ENCODE measurements around the gene PTGES2. TPM values are rescaled to one million over a fixed set of nuclear protein-coding genes. Genes with fewer than 3 reads are reported as not detected.

PTGES2 gene
- total RNA-seq, 1 donor from 2014 or later: 60.4 TPM

GRCh38 chr9:128124873-128125579 is 2.5 kb downstream of the PTGES2 start:
- TF ChIP-seq CTCF (IDR thresholded peaks at IDR 0.05; ENCODE audit: unreplicated experiment): peak; percentile 57
- H3K4me3 Mint-ChIP-seq (ENCODE audit: low read depth): peak overlapping the region; percentile 41
- peaks cover 4% of the 10 kb centered on the region for H3K36me3 Mint-ChIP-seq (ENCODE audit: insufficient read depth)
- peak; percentile 37 for DNase-seq (ENCODE audit: low spot score, unreplicated experiment)
- H3K9me3 Mint-ChIP-seq (ENCODE audit: low read depth): peaks cover 5% of the 10 kb centered on the region
- peaks cover 7% of the 10 kb centered on the region for H3K4me1 Mint-ChIP-seq (ENCODE audit: low read depth)
- peaks cover 3% of the 10 kb centered on the region for H3K27me3 Mint-ChIP-seq
- no peak overlapping the region for H3K27ac Mint-ChIP-seq

GRCh38 chr9:128124451-128124850 is 3.1 kb downstream of the PTGES2 start:
- H3K9me3 Mint-ChIP-seq (ENCODE audit: low read depth): peaks cover 3% of the 10 kb centered on the region
- H3K27me3 Mint-ChIP-seq: peaks cover 3% of the 10 kb centered on the region
- no peak for TF ChIP-seq CTCF (IDR thresholded peaks at IDR 0.05; ENCODE audit: unreplicated experiment)
- no peak overlapping the region for H3K27ac Mint-ChIP-seq
- no peak overlapping the region for H3K4me3 Mint-ChIP-seq (ENCODE audit: low read depth)
- peaks cover 4% of the 10 kb centered on the region for H3K36me3 Mint-ChIP-seq (ENCODE audit: insufficient read depth)
- peaks cover 7% of the 10 kb centered on the region for H3K4me1 Mint-ChIP-seq (ENCODE audit: low read depth)
- DNase-seq (ENCODE audit: low spot score, unreplicated experiment): no peak

- Mint-ChIP-seq H3K4me1 (ENCODE audit: low read depth) (peaks cover 7% of the 10 kb centered on the region), H3K36me3 (ENCODE audit: insufficient read depth) (peaks cover 4% of the 10 kb centered on the region), H3K27me3 (no peaks in the 10 kb centered on the region), H3K9me3 (ENCODE audit: low read depth) (no peaks in the 10 kb centered on the region), H3K27ac (no peak overlapping the region), H3K4me3 (ENCODE audit: low read depth) (no peak overlapping the region)
- DNase-seq (ENCODE audit: low spot score, unreplicated experiment): no peak
- TF ChIP-seq CTCF (IDR thresholded peaks at IDR 0.05; ENCODE audit: unreplicated experiment): no peak
Measured at GRCh38 chr9:128123451-128124080, 4.0 kb downstream of the PTGES2 start.

GRCh38 chr9:128122809-128123175 is 4.7 kb downstream of the PTGES2 start:
- TF ChIP-seq CTCF (IDR thresholded peaks at IDR 0.05; ENCODE audit: unreplicated experiment): no peak
- Mint-ChIP-seq H3K36me3 (ENCODE audit: insufficient read depth) (peaks cover 4% of the 10 kb centered on the region), H3K4me1 (ENCODE audit: low read depth) (peaks cover 7% of the 10 kb centered on the region), H3K4me3 (ENCODE audit: low read depth) (no peak overlapping the region), H3K27ac (no peak overlapping the region), H3K27me3 (peaks cover under 1% of the 10 kb centered on the region), H3K9me3 (ENCODE audit: low read depth) (no peaks in the 10 kb centered on the region)
- no peak for DNase-seq (ENCODE audit: low spot score, unreplicated experiment)

GRCh38 chr9:128121924-128122808 is 5.4 kb downstream of the PTGES2 start:
- TF ChIP-seq CTCF (IDR thresholded peaks at IDR 0.05; ENCODE audit: unreplicated experiment): no peak
- DNase-seq (ENCODE audit: low spot score, unreplicated experiment): no peak

More at GRCh38 chr9:128121924-128122808, 5.4 kb downstream of the PTGES2 start:
- peaks cover 4% of the 10 kb centered on the region for H3K36me3 Mint-ChIP-seq (ENCODE audit: insufficient read depth)
- no peaks in the 10 kb centered on the region for H3K9me3 Mint-ChIP-seq (ENCODE audit: low read depth)
- peaks cover 3% of the 10 kb centered on the region for H3K27me3 Mint-ChIP-seq
- peaks cover 9% of the 10 kb centered on the region for H3K4me1 Mint-ChIP-seq (ENCODE audit: low read depth)
- no peak overlapping the region for H3K27ac Mint-ChIP-seq
- H3K4me3 Mint-ChIP-seq (ENCODE audit: low read depth): no peak overlapping the region

Measured in progenitor cell of endocrine pancreas (in vitro differentiated cells).